HUES64 (cell line): ENCODE results near the gene SAMD1.
"Not testable (repeated sequence)": the region's sequence is repeated elsewhere in the genome, so short reads cannot be mapped to it uniquely, and the experiment has no call there.

ENCODE experiments used
- H3K27ac ChIP-seq: 2 replicates; pipeline ENCODE4 v1.7.0; 2013; ENCODE audit warnings: low read depth, low read length, inconsistent platforms
- H3K27me3 ChIP-seq: 2 replicates; pipeline ENCODE4 v1.6.1; 2013; ENCODE audit warnings: mild to moderate bottlenecking, low read length; ENCODE audit not compliant: insufficient read depth
- H3K36me3 ChIP-seq: 2 replicates; pipeline ENCODE4 v1.6.1; 2013; ENCODE audit warnings: mild to moderate bottlenecking, low read length; ENCODE audit not compliant: insufficient read depth
- H3K4me1 ChIP-seq: 2 replicates; pipeline ENCODE4 v1.6.1; 2013; ENCODE audit warnings: mild to moderate bottlenecking, low read length, moderate library complexity; ENCODE audit not compliant: insufficient read depth
- H3K4me3 ChIP-seq: 2 replicates; pipeline ENCODE4 v1.5.1; 2013; ENCODE audit warnings: mild to moderate bottlenecking, low read length, moderate library complexity
- H3K9ac ChIP-seq: 2 replicates; pipeline ENCODE4 v1.6.1; 2013; ENCODE audit warnings: mild to moderate bottlenecking, low read depth, low read length
- H3K9me3 ChIP-seq: 2 replicates; pipeline ENCODE4 v1.6.1; 2013; ENCODE audit warnings: low read depth, low read length; ENCODE audit not compliant: insufficient read depth
- WGBS: fragments of 150-250, 120-280 bp; methylation state at CpG from one replicate; pipeline ENCODE4 v1.1.7; 2013; ENCODE audit warnings: missing lambda C conversion rate; 5-methylcytosine and 5-hydroxymethylcytosine counted together

SAMD1 gene

DNA sequence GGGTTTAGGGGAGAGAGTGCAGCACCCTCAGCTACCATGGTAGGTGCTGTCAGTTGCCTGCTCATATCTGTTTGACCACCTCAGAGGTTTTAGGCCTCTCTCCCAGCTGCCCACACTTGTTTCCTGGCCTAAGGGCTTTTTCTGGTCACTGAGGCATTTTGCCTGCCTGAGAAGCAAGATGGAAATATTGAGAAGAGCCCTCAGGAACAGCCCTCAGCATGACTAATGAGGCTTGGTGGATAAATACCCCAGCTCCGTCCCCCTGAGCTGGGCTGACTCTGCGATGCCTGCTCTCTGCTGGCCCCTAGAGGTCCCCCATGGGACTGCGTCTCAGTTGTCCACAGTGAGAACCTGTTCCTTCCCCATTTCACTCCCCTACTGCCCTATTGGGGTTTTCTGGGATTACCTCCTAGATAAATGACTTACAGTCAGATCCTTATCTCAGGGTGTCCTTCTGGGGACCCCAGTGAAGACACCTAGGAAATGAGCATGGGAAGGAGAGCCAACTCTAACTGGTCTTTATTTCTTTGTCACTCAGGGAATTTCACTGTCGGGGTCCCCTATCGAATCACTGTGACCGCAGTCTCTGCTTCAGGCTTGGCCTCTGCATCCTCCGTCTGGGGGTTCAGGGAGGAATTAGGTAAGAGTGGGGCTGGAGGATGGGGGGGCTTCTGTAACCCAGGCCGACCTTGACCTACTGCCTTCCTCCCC lies 42.0 kb downstream of the SAMD1 start:
- Histone ChIP-seq H3K9ac (no peak overlapping the region), H3K9me3 (0 out of 2 replicates have a peak, but pooled peaks cover 3% of the 10 kb centered on the region), H3K4me1 (no peaks in the 10 kb centered on the region), H3K4me3 (no peak overlapping the region), H3K27ac (no peak overlapping the region), H3K36me3 (0 out of 2 replicates have a peak, but pooled peaks cover 2% of the 10 kb centered on the region), H3K27me3 (no peaks in the 10 kb centered on the region)
- 71% methylated on average over 8 of the region's 8 CpGs for WGBS

- not testable (repeated sequence) for H3K4me3 ChIP-seq, H3K36me3 ChIP-seq, H3K27ac ChIP-seq, H3K9me3 ChIP-seq, H3K4me1 ChIP-seq, H3K9ac ChIP-seq, H3K27me3 ChIP-seq
- WGBS = 93% methylated on average over 9 of the region's 10 CpGs
Observed at GRCh38 chr19:14047866-14048265, 42.7 kb downstream of the SAMD1 start.

- not testable (repeated sequence) for H3K4me1 ChIP-seq, H3K9me3 ChIP-seq, H3K27ac ChIP-seq, H3K36me3 ChIP-seq, H3K27me3 ChIP-seq, H3K9ac ChIP-seq, H3K4me3 ChIP-seq
- 77% methylated on average over 19 of the region's 19 CpGs for WGBS
Observed at GRCh38 chr19:14042659-14043608, 47.6 kb downstream of the SAMD1 start.

DNA sequence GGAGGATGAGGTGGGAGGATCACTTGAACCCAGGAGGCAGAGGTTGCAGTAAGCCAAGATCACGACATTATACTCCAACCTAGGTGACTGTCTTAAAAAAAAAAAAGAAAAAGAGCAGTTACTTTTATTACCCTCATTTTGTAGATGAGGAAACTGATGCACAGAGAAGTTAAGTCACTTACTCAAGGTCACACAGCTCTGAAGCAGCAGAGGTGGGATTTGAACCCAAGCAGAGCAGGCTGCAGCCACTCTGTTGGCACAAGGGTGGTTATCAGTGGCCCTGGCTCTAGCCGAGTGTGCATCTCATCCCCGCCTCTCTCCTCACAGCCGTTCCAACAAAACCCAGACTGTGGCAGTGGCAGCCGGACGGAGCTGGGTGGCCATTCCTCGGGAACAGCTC lies 51.4 kb downstream of the SAMD1 start:
- Histone ChIP-seq H3K4me1 (no peaks in the 10 kb centered on the region), H3K27me3 (no peaks in the 10 kb centered on the region)
- 88% methylated on average over 7 of the region's 7 CpGs for WGBS

More for the DNA sequence above, 51.4 kb downstream of the SAMD1 start:
- Histone ChIP-seq H3K9me3 (no peaks in the 10 kb centered on the region), H3K4me3 (no peak overlapping the region), H3K9ac (no peak overlapping the region), H3K27ac (no peak overlapping the region), H3K36me3 (no peaks in the 10 kb centered on the region)
